SK-N-SH treated with all-trans-retinoic acid at 6 μM for 48 hours (cell line): ENCODE data around the gene LAG3.

Source experiments
- PATZ1 ChIP-seq: fragments of 250-450 bp; sonication (Bioruptor Pico); IDR thresholded peaks from 2 replicates; pipeline ENCODE4 v1.8.0; 2020; ENCODE audit warnings: mild to moderate bottlenecking, moderate library complexity, borderline replicate concordance
- RARB ChIP-seq: fragments of 250-450 bp; sonication (Bioruptor Pico); IDR thresholded peaks from 2 replicates; pipeline ENCODE4 v1.8.0; 2021; ENCODE audit warnings: mild to moderate bottlenecking, moderate library complexity
- TSHZ2 ChIP-seq: fragments of 250-450 bp; sonication (Bioruptor Pico); IDR thresholded peaks from 2 replicates; pipeline ENCODE4 v1.5.0; 2020; ENCODE audit warnings: mild to moderate bottlenecking, moderate library complexity

DNA sequence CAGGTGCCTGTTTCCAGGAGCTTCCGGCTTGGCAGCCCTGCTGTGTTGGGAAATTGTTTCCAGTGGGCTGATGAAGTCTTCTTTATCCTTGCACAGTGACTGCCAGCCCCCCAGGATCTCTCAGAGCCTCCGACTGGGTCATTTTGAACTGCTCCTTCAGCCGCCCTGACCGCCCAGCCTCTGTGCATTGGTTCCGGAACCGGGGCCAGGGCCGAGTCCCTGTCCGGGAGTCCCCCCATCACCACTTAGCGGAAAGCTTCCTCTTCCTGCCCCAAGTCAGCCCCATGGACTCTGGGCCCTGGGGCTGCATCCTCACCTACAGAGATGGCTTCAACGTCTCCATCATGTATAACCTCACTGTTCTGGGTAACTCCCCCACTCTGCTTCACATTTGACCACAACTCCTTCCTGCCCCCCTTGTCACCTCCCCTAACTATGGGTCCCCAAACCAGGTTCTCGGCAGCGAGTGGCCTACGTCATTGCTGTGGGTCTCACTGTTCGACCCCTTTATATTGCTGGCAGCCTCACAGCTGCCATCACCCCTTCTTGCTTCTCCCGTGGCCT is 2.3 kb downstream of the LAG3 start:
- TF ChIP-seq RARB (CRISPR knock-in tag) (no peak), TSHZ2 (CRISPR knock-in tag) (no peak), PATZ1 (CRISPR knock-in tag) (no peak)
